Measurements from ENCODE around the gene CACNA1S. TPM values are rescaled to one million over a fixed set of nuclear protein-coding genes. Genes with fewer than 3 reads are reported as not detected.

The CACNA1S gene
- total RNA-seq (ENCODE audit: low replicate concordance): not detected in 2 replicates

- TF ChIP-seq, protein P1, sequence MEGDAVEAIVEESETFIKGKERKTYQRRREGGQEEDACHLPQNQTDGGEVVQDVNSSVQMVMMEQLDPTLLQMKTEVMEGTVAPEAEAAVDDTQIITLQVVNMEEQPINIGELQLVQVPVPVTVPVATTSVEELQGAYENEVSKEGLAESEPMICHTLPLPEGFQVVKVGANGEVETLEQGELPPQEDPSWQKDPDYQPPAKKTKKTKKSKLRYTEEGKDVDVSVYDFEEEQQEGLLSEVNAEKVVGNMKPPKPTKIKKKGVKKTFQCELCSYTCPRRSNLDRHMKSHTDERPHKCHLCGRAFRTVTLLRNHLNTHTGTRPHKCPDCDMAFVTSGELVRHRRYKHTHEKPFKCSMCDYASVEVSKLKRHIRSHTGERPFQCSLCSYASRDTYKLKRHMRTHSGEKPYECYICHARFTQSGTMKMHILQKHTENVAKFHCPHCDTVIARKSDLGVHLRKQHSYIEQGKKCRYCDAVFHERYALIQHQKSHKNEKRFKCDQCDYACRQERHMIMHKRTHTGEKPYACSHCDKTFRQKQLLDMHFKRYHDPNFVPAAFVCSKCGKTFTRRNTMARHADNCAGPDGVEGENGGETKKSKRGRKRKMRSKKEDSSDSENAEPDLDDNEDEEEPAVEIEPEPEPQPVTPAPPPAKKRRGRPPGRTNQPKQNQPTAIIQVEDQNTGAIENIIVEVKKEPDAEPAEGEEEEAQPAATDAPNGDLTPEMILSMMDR (IDR thresholded peaks at IDR 0.05; ENCODE audit: insufficient read depth, low read length): no peak
- no peak for DNase-seq (ENCODE audit: low read depth)
- no peak within 1 kb of the TSS for H3K4me3 ChIP-seq (ENCODE audit: low read depth, low read length)
Observed at GRCh38 chr1:201112173-201112731, at the start of gene CACNA1S. Gene CACNA1S (minus strand): TSS chr1:201112426. CDS start chr1:201112339, 87 bp downstream.

DNA sequence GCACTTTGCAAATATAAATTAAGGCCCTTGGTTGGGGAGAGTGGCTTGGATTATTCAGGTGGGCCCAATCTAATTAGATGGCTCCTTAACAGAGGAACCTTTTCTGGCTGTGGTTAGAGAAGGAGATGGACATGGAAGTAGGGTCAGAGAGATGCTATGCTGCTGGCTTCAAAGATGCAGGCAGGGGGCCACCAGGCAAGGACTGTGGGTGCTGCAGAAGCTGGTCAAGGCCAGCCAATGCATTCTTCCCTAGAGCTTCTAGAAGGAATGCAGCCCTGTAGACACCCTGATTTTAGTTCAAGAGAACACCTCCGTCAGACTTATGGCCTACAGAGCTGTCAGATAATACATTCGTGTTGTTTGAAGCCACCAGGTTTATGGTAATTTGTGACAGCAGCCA, 45.7 kb upstream of the CACNA1S start:
- DNase-seq (ENCODE audit: low read depth): no peak
- TF ChIP-seq, protein P1 (IDR thresholded peaks at IDR 0.05; ENCODE audit: insufficient read depth, low read length): no peak
- H3K4me3 ChIP-seq (ENCODE audit: low read depth, low read length): no peak overlapping the region

DNA sequence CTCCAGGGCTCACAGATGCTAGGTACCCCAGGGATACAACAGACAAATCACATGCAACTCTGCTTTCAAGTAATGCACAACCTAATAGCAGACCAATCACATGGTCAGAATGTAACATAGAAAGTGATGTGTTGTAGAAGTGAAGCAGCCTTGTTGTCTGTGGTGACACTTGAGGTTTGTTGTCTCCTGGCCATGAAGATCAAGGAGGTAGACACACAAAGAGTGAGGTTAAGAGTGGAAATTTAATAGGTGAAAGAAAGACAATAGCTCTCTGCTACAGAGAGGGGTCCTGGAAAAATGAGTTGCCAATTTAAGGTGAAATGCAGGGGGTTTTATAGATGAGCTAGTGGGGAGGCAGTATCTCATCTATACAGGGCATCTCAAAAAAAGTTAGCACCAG, 44.6 kb upstream of the CACNA1S start:
- no peak for DNase-seq (ENCODE audit: low read depth)

DNA sequence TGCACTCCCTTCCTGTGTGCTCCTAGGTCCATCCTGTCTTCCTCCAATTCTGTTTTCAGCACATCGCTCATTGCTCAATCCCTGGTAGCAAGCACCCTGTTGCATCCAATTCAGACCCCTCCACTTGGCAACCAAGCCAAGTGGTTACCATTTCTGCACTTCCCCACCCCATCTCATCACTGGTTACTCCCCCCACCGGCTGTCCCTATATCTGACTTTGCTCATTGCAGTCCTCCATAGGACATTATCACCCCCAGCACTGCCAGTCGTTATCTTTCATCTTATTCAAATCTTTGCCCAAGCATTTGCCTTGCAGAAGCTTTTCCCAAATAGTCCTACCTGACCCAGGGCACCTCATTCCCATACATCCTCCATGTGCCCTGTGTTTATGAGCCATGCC, 44.1 kb upstream of the CACNA1S start:
- H3K4me3 ChIP-seq (ENCODE audit: low read depth, low read length): no peak overlapping the region
- no peak for DNase-seq (ENCODE audit: low read depth)
- TF ChIP-seq, protein P1 (IDR thresholded peaks at IDR 0.05; ENCODE audit: insufficient read depth, low read length): no peak

More for the DNA sequence above, 44.6 kb upstream of the CACNA1S start:
- no peak overlapping the region for H3K4me3 ChIP-seq (ENCODE audit: low read depth, low read length)
- TF ChIP-seq, protein P1 (IDR thresholded peaks at IDR 0.05; ENCODE audit: insufficient read depth, low read length): no peak

- TF ChIP-seq, protein P1 (IDR thresholded peaks at IDR 0.05; ENCODE audit: insufficient read depth, low read length): no peak
- no peak overlapping the region for H3K4me3 ChIP-seq (ENCODE audit: low read depth, low read length)
- no peak for DNase-seq (ENCODE audit: low read depth)
Observed at GRCh38 chr1:201155354-201155753, 43.1 kb upstream of the CACNA1S start.

DNA sequence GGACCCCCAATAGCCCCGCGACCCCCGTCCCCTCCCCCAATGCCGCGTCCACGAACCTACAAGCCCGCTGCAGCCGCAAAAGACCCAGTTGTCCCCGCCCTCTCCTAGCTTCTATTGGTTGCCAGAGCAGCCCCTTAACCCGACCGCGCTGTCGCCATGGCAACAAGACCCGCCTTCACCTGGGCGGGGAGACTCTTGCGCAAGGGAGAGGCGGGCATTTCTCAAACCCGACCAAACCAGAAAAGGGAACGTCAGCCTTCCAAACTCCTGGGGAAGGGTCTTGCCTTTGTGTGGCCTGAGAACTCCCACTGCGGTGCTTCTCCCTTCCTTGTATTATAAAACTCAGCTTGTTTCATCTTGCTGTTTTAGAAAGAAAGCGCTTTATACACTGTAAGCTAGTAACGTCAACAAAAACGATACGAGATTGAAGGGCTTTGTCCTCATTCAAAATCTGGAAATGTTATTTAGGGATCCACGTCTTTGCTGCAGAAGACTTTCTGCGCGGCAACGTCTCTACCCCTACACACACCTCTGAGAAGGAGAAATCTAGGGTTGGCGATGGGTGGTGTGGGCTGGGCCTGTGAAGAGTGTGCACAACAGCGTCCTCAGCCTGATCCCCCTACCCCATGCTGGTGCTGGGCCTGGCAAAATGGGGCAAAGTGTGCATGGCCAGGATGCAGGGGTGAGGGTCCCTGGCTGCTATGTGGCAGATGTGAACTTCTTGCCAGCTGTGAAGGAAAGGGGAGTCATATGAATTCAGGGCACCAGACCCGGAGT, 42.4 kb upstream of the CACNA1S start, which contains the start of gene TMEM9:
TSS of gene TMEM9 (minus strand) at position 86 of the 777 bp plus-strand sequence. CDS start 551 bp downstream, outside the sequence.
- TF ChIP-seq, protein P1 (IDR thresholded peaks at IDR 0.05; ENCODE audit: insufficient read depth, low read length): no peak
- peak within 1 kb of the TSS; percentile 85 for H3K4me3 ChIP-seq (ENCODE audit: low read depth, low read length)
- DNase-seq (ENCODE audit: low read depth): peak; percentile 92

Measured in fibroblast of the aortic adventitia (primary cell).